ENCODE measurements around the gene IL34.
A peak's percentile ranks its signal among the peaks of the same experiment; 100 is the strongest.
"Not testable (repeated sequence)": the region's sequence is repeated elsewhere in the genome, so short reads cannot be mapped to it uniquely, and the experiment has no call there.

IL34 gene

DNA sequence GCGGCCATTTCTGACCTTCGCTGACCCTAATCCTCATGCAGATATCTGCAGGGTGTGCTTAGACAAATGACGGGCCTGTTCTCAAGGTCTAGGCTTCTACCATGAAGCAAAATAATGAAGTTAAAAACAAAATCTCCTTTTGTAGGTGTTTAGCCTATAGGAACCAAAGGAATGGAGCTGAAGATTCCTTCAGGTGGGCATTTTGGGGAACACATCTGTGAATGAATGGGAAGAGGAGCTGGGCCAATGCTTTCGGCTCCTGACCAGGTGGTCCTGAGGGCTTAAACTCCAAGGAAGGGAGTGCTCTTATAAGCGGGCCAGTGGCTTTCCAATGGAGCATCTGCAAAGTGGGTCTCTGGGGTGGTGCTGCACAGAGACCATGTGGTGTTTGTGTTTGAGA, 14.1 kb upstream of the IL34 start:
- no peak for DNase-seq (ENCODE audit: low read depth)

DNA sequence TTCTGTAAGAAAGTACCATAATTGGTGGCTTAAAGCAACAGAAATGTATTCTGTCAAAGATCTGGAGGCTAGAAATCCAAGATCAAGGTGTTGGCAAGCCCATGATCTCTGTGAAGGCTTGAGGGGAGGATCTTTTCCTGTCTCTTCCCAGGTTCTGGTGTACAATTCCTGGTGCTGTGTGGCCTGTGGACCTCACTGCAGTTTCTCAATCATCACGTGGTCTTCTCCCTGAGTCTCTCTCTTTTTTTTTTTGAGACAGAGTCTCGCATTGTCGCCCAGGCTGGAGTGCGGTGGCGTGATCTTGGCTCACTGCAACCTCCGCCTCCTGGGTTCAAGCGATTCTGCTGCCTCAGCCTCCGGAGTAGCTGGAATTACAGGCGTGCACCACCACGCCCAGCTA, 12.7 kb upstream of the IL34 start:
- DNase-seq (ENCODE audit: low read depth), result not testable (repeated sequence)

DNA sequence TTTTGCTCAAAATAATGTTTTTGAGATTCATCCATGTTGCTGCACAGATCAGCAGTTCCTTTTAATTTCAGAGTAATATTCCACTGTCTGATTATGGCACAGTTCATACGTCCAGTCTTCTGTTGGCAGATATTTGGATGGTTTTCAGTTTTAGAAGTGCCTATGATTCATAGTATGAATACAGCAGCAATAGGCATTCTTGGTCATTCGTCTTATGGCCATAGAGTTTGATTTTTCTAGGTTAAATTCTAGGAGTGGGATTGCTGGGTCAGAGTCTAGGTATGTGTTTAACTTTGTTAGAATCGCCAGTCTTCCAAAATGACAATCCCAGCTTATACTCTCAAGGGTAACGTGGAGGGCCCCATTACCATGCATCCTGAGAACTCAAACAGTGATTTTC, 11.5 kb upstream of the IL34 start:
- DNase-seq (ENCODE audit: low read depth), result no peak

DNA sequence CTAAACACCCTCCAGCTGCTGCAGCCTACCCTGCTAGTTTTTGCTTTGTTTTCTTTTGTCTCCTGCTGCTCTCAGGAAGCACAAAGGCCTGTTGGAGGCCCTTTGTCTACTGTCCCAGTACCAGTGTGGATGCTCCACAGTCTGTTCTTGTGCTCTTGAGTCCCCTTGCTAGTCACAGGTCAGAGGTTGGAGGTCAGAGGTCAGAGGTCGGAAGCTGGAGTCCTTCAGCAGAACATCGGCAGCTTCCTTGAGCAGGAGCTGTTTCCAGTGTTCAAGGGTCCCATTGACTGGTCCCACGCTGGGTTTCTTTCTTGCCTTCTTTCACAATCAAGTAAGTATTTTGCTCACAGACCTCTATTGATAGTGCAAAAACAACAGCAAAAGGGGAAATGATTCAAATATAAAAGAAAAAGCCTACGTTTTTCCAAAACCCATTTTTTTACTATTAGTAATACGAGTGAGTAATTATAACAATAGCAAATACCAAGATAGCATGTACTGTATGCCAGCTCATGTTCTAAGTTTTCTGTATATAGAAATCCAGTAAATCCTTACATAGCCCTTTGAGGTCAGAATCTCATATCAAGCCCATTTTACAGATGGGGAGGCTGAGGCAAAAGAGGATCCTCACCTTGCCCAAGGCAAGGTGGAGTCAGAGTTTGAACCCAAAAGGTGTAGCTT, 10.9 kb upstream of the IL34 start:
- no peak for DNase-seq (ENCODE audit: low read depth)

DNA sequence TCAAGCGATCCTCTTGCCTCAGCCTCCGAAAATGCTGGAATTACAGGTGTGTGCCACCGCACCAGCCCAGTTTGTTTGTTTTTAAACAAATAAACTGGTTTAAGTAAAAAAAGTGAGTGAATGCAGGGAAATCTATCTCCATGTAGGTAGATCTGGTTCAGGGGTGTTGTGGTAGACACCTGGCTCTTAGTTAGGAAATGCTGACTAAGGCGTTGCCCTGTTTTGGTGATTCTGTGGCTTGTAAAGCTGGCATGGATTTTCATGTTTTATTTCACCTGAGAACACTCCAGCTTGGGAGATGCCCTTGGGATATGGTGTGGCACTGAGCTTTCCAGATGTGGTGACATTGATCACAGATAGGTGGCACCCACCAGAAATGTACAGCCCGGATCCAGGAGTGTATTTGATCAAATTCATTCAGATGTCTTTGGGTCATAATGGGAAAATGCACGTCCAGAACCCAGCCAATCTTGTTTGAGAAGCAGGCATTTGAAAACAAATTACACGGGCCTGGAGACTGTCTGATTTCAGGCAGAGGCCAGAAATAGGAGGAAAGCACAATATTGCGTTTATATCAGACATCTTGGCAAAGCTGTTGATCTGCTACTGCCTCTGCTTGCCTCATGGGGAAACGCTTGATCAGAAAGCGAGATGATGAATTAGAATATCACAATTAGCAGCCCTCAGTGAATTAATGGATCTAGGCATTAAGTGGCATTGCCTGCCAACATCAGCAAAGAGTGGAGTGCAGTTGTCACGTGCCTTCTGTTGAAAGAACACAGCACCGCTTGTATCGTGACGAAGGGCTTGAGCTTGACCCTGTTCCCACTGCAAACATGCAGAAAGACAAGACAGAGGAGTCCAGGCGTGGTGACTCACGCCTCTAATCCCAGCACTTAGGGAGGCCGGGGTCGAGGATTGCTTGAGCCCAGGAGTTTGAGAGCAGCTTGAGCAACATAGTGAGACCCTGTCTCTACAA, 7.3 kb upstream of the IL34 start:
- no peak for DNase-seq (ENCODE audit: low read depth)

DNA sequence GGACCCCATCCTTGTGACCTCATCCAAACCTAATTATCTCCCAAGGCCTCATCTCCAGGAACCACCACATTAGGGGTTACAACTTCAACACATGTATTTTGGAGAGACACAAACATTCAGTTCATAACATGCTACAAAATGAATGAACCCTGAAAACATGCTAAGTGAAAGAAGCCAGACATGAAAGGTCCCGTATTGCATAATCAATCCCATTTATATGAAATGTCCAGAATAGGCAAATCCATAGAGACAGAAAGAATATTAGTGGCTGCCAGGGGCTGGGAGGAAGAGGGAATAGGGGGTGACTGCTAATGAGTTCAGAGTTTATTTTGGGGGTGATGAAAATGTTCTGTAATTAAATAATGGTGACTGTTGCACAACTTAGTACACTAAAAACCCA, 3.7 kb upstream of the IL34 start:
- DNase-seq (ENCODE audit: low read depth), result no peak

DNA sequence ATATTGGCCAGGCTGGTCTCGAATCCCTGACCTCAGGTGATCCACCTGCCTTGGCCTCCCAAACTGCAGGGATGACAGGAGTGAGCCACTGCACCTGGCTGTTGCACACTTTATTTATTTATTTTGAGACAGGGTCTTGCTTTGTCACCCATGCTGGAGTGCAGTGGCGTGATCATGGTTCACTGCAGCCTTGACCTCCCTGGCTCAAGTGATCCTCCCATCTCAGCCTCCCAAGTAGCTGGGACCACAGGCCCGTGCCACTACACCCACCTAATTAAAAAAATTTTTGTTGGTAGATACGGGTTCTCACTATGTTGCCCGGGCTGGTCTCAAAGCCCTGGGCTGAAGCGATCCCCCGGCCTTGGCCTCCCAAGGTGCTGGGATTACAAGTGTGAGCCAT, 3.1 kb upstream of the IL34 start:
- not testable (repeated sequence) for DNase-seq (ENCODE audit: low read depth)

DNA sequence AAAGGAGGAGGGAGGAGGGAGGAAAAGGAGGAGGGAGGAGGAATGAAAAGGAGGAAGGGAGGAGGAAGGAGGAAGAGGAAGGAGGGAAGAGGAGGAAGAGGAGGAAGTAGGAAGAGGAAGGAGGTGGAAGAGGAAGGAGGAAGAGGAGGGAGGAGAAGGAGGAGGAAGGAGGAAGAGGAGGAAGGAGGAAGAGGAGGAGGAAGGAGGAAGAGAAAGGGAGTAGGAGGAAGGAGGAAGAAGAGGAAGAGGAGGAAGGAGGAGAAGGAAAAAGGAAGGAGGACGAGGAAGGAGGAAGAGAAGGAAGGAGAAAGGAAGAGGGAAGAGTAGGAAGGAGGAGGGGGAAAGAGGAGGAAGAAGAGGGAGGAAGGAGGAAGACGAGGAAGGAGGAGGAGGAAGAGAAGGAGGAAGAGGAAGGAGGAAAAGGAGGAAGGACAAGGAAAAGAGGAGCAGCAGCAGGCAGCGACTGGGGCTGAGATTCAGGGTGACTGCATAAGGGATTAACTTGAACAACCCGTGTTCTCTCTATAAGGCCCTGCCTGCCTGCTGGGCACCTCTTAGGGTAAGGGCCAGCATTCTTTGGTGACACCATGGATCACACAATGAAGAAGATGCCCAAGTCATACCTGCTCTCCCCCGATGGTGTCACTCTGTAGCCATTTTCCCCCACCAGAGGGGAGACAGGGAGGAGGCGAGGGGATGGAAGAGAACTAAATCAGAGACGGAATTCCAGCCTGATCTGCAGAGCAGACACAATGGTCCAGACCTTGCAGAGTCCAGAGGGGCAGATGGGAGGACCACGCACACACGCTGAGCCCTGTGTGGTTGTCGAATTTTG, 1.4 kb upstream of the IL34 start:
- DNase-seq (ENCODE audit: low read depth), result no peak

DNA sequence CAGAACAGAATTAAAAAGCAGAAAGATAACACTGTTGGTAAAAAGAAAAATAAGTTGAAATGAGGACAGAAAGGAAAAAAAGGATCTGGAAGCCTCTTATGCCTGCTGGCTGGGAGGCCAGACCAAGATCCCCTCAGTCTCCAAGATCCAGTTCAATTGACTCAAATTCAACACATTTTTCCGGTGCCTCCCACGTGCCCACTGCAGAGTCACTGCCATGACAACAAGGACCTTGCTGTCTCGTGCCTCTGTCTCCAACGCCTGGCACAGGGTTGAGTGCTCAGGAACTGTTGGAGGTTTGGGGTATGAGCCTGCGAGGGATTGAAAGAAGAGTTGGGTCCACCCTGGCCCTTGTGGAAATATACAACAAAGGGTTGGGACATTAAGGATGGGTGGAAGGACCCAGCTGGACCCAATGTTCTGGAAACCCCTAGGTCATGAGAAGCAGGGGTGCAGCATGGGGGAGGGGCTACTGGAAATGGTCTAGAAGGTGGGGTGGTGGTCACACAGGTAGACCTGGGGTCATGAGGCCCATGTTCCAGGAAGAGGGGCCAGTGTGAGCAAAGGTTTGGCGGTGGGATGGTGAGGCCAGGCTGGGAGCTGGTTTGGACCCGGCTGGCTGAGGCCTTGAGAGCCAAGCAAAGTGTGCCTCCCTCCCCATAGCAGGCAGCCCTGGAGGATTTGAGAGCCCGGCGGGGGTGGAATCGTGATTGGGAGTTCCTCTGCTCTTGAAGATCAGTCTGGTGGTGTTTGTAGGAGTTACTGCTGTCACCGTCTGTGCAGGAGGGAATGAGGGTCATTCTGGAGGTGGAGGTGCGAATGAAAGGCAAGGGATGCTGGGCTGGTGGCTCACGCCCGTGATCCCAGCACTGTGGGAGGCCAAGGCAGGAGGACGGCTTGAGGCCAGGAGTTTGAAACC, 1.3 kb downstream of the IL34 start:
- no peak for DNase-seq (ENCODE audit: low read depth)

DNA sequence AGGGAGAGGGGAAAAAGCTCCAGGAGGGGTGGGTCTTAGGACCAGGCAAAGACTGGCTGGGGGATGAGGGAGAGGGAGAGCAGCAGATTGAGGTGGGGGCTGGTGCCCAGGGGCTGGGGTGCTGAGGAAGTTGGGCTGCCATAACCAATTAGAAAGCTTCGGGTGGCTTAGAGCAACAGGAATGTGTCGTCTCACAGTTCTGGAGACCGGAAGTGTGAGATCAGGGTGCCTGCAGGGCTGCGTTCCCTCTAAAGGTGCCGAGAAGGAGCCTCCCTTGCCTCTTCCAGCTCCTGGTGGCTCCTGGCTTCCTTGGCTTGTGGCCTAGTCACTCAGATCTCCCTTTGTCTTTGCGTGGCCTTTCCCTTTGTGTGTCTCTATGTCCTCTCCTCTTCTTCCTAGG, 2.2 kb downstream of the IL34 start:
- no peak for DNase-seq (ENCODE audit: low read depth)

DNA sequence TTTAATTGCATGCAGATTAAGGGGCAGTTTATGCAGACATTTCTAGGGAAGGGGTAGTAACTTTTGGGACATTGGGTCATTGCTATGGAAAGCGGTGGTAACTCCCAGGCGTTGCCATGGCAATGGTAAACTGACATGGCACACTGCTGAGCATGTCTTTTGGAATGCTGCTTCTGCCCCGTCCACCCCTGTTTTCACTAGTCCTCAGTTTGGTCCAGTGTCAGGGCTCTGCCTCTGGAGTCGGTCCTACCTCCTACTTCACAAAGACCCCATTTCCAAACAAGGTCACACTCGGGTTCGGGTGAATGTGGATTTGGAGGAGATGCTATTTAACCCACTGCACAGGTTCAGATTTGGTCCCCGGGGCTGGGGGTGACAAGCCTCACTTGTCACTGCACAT, 2.9 kb downstream of the IL34 start:
- DNase-seq (ENCODE audit: low read depth), result no peak

DNA sequence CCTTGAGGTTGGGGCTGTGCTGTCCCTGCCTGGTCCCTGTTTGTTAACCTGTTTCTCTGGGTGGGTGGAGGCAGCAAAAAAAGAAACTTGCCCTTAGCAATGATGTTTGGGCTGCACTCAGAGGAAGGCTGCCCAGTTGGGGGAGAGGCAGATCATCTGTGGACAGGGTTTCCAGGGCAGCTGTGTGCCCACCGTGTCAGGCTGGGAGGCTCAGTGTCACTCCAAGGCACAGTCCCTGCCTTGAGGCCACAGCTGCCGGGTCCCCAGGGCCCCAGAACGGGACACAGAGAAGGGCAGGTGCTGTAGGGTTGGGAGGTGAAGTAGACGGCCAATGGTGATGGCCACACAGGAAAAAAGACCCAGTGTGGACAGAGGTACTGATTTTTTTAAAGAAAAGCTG, 3.9 kb downstream of the IL34 start:
- no peak for DNase-seq (ENCODE audit: low read depth)

DNA sequence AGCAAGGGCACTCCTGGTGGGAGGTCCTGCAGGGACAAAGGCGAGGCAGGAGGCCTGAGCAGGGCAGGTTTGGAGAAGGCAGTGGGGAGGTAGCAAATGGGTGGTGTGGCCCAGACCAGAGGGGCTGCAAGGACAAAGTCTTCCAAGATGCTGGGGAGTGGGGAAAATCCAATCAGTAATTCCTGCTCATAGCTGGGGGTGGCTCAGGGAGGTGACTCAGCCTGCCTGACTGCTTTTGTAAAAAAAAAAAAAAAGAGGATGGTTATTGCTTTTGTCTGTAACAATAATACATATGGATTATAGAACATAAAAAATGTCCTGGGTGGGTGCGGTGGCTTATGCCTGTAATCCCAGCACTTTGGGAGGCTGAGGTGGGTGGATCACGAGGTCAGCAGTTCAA, 5.2 kb downstream of the IL34 start:
- no peak for DNase-seq (ENCODE audit: low read depth)

DNA sequence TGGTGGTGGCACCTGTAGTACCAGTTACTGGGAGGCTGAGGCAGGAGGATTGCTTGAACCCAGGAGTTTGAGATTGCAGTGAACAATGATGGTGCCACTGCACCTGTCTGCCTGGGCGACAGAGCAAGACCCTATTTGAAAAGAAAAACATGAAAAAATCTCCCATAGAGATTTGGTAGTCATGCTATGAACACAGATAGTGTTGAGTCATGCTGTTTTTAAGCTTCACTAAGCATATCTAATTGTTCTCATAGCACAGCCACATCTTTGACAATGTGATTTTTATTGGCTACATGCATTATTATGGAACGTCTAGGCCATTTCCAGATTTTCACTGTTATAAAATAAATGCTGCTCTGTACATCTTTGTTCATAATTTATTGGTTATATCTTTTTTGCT, 6.0 kb downstream of the IL34 start:
- no peak for DNase-seq (ENCODE audit: low read depth)

DNA sequence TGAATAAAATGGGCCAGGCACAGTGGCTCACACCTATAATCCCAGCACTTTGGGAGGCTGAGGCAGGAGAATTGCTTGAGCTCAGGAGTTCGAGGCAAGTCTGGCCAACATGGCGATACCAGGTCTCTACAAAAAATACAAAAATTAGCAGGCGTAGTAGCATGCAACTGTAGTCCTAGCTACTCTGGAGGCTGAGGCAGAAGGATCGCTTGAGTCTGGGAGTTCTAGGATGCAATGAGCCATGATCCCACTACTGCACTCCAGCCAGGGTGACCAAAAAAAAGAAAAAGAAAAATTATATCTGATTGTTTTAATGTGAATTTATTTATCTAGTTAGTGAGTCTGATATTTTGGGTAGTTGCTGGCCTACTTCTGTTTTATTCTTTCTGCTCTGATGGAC, 7.0 kb downstream of the IL34 start:
- DNase-seq (ENCODE audit: low read depth), result no peak

DNA sequence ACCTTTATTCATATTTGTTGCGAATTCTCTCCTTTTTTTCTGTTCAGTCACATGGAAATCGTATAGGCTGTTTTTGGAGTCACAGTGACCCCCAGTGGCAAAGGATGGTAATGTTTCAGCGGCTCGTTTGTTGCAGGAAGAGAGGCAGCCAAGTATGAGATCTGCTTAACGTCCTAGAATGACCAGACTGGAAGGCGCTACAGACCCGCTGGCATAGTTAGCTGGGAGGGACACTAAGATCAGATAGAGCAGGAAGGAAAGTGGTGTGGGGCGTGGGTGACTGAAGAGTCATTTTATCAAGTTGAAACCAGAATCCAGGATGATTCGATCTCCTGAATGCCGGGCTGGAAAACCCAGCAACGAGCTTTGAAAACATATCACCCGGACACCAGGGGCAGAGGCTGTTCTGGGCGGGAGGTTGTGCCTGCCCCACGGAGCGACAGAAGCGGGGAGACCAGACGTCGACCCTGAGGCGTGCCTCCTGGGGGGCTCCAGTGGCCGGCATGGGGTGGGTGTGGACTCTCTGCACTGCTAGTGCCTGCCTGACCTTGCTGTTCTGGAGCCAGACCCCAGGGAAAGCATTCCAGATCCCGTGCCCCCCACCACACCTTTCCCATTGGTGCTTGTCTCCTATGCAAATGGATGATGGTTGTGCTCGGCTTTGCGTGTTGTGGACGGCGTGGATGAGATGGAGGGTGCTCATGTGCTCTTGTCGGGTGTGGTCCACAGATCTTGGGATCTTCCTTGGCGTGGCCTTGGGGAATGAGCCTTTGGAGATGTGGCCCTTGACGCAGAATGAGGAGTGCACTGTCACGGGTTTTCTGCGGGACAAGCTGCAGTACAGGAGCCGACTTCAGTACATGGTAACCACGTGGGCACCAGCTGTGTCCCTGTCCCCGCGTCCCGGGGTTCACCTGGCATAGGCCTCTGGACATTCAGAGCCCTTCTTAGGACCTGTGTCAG, 7.7 kb downstream of the IL34 start:
- peak; percentile 63 for DNase-seq (ENCODE audit: low read depth)

DNA sequence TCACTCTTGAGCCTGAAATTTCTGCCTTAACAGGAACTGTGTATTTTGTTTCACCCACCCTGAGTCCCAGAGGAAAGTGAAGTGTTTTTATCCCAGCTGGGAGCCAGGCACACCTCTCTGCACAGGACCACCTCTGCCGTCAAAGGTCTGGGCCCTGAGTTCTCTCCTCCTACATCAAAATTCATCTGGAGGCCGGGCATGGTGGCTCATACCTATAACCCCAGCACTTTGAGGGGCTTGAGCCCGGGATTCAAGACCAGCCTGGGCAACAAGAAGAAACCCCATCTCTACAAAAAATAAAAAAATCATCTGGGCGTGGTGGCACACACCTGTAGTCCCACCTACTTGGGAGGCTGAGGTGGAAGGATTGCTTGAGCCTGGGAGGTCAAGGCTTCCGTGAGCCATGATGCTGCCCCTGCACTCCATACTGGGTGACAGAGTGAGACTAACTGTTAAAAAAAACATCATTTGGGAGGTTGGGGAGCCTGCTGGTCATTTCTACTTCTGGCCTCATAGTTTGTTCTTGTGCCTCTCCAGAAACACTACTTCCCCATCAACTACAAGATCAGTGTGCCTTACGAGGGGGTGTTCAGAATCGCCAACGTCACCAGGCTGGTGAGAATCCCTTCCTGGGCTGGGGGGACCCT, 9.8 kb downstream of the IL34 start:
- DNase-seq (ENCODE audit: low read depth), result no peak

DNA sequence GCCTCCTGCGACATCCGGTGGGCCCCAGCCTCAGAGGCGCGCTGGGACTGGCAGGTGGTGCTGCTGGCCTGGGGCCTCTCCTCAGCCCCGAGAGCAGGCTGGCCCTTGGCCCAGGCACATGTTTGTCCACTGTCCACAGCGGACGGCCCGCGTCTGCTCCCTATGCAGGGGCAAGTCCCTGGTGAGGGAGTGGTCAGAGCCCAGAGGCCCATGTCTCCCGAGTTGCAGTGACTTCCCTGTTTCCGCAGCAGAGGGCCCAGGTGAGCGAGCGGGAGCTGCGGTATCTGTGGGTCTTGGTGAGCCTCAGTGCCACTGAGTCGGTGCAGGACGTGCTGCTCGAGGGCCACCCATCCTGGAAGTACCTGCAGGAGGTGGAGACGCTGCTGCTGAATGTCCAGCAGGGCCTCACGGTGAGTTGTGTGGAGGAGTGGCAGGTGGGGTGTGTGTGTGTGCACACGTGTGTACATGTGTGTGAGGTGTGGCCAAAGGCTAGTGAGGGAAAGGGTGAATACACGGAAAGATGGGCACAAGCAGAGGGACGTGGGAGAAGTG, 10.4 kb downstream of the IL34 start:
- DNase-seq (ENCODE audit: low read depth), result no peak

DNA sequence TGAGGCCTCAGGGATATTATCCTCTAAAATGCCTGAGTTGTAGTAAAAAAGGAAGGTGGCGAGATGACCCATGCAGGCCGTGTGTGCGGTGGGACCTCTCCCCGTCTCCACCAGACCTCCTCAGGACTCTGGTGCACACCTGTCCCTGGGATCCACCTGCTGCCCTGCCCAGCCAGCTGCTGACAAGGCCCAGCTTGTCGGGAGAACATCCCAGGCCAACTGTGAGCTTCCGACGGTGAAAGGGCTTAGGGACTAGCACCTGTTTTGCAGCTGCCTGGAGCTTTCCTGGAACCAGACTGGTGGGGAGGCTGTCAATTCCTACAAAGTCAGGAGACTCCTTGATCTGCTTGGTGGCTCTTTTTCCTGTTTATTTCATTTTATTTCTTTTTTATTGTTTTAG, 11.6 kb downstream of the IL34 start:
- no peak for DNase-seq (ENCODE audit: low read depth)

DNA sequence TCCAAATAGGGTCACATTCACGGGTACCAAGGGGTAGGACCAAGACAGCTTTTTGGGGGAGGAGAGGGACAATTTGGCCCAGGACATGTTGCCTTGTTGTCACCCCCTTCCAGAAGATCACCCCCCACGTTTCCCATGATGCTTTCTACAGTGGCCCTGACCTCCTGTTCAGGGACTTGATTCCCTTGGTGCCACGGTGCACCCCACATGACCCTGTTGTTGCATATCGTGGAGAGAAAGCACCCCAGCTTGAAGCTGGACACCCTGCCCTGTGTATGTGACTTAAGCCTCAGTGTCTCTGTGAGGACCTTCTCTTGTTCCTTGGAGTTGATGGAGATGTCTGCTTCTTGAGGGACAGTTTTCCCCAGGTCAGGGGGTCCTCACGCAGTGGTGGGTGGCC, 12.6 kb downstream of the IL34 start:
- DNase-seq (ENCODE audit: low read depth), result no peak

All from stimulated activated CD8-positive, alpha-beta memory T cell treated with anti-CD3 and anti-CD28 coated beads, Interleukin-4, amount 100 ng/mL, for 24 hours (primary cell).